CD8-positive, alpha-beta memory T cell (primary cell): ENCODE results near the gene ARID1B. TPM values are rescaled to one million over a fixed set of nuclear protein-coding genes. Genes with fewer than 3 reads are reported as not detected.

Experiments
- CTCF ChIA-PET: fragments of 350-600 bp; sonication (Branson Sonifier 250); formaldehyde crosslinking; loops from one replicate; lab custom pipeline; 2021; ENCODE audit warnings: antibody characterized with exemption; lab: Charles Lee
- POLR2A ChIA-PET: fragments of 350-600 bp; sonication (Branson Sonifier 250); formaldehyde crosslinking; loops from one replicate; lab custom pipeline; 2021; ENCODE audit warnings: antibody characterized with exemption; lab: Charles Lee
- DNase-seq, 5 donors: peaks; one replicate each; pipeline versions ENCODE4 v3.0.0 to v3.0.0-alpha.2; 2020 to 2022; ENCODE audit warnings: mixed read lengths in 1 of 5
- H3K27ac ChIP-seq: one replicate; pipeline ENCODE4 v1.7.0; 2013; ENCODE audit warnings: low read depth, mild to moderate bottlenecking, low read length, moderate library complexity
- H3K27me3 ChIP-seq: 2 replicates; pipeline ENCODE4 v1.7.0; 2013; ENCODE audit warnings: low read length, mild to moderate bottlenecking; ENCODE audit not compliant: insufficient read depth, poor library complexity, severe bottlenecking
- H3K36me3 ChIP-seq: 2 replicates; pipeline ENCODE4 v1.7.0; 2013; ENCODE audit warnings: mild to moderate bottlenecking, low read length, moderate library complexity; ENCODE audit not compliant: insufficient read depth
- H3K4me1 ChIP-seq: 2 replicates; pipeline ENCODE4 v1.7.0; 2013; ENCODE audit warnings: mild to moderate bottlenecking, low read length, moderate library complexity; ENCODE audit not compliant: insufficient read depth
- H3K4me3 ChIP-seq: 2 replicates; pipeline ENCODE4 v1.7.0; 2013; ENCODE audit warnings: mild to moderate bottlenecking, low read length
- H3K9me3 ChIP-seq: 2 replicates; pipeline ENCODE4 v1.7.0; 2013; ENCODE audit warnings: mild to moderate bottlenecking, low read length
- H3K27ac Mint-ChIP-seq, 8 donors: one replicate each; pipeline ENCODE4 v1.8.0; 2020 to 2021; ENCODE audit warnings: mixed read lengths in 8 of 8, mild to moderate bottlenecking in 6 of 8, inconsistent platforms in 3 of 8, moderate library complexity in 3 of 8
- H3K27me3 Mint-ChIP-seq, 2 donors: one replicate each; pipeline ENCODE4 v1.8.0; 2020 to 2021; ENCODE audit warnings: mixed read lengths in 2 of 2, mild to moderate bottlenecking in 1 of 2, moderate library complexity in 1 of 2
- H3K36me3 Mint-ChIP-seq, 3 donors: one replicate each; pipeline ENCODE4 v1.8.0; 2020 to 2021; ENCODE audit warnings: mixed read lengths in 3 of 3, inconsistent platforms in 1 of 3, mild to moderate bottlenecking in 1 of 3
- H3K4me1 Mint-ChIP-seq, 3 donors: one replicate each; pipeline ENCODE4 v1.8.0; 2020 to 2021; ENCODE audit warnings: mixed read lengths in 3 of 3, inconsistent platforms in 1 of 3, mild to moderate bottlenecking in 1 of 3
- H3K4me3 Mint-ChIP-seq, 7 donors: one replicate each; pipeline ENCODE4 v1.8.0; 2020 to 2021; ENCODE audit warnings: mixed read lengths in 7 of 7, mild to moderate bottlenecking in 6 of 7, moderate library complexity in 4 of 7, inconsistent platforms in 2 of 7
- H3K9me3 Mint-ChIP-seq, 5 donors: one replicate each; pipeline ENCODE4 v1.8.0; 2020 to 2022; ENCODE audit warnings: mixed read lengths in 5 of 5, mild to moderate bottlenecking in 3 of 5, moderate library complexity in 2 of 5, inconsistent platforms in 1 of 5
- polyA plus RNA-seq: library from polyadenylated mRNA; unstranded; fragments of 300-500 nt; fragmentation: Illumina TruSeq; gene quantifications from one replicate; pipeline ENCODE4 v1.2.3, GENCODE V29; 2021
- total RNA-seq, 2 experiments: library from RNA; stranded (reverse); gene quantifications; one replicate each; pipeline ENCODE4 v1.2.3, GENCODE V29; 2021

Gene ARID1B
- total and polyA plus RNA-seq, 3 experiments from 2014 or later: 19.1 to 57.9 (median 53.0) TPM

DNA sequence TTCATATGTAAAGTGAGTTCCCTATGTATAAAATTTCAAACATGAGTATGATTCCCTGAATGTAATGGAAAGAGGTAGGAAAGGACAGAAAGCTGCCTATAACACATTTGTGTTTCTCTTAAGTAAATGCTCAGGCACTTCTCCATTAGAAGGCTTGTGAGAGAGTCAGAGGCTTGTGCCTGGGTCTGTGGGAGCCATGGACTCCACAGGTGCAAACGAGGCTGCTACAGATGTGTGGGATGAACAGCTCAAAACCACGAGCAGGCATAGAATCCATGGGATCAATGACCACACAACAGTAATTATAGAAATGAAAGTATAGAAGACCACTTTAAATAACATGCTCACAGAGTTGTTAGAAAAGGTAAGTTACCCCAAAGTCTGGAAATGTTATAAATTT is 134.4 kb downstream of the ARID1B start:
- peak overlapping the region in 1 of 7 donors; percentile 3 for H3K4me3 Mint-ChIP-seq
- H3K4me3 ChIP-seq: no peak overlapping the region
- POLR2A ChIA-PET: no interaction called here
- peaks cover 70 to 84% (median 83%) of the 10 kb centered on the region in 3 donors for H3K4me1 Mint-ChIP-seq
- no peaks in the 10 kb centered on the region for H3K27me3 ChIP-seq
- no peaks in the 10 kb centered on the region for H3K36me3 ChIP-seq
- H3K9me3 Mint-ChIP-seq: no peaks in the 10 kb centered on the region
- H3K9me3 ChIP-seq: no peaks in the 10 kb centered on the region
- H3K36me3 Mint-ChIP-seq: peaks cover 0 to 21% (median 12%) of the 10 kb centered on the region in 3 donors
- no peaks in the 10 kb centered on the region for H3K27me3 Mint-ChIP-seq
- CTCF ChIA-PET: no interaction called here
- H3K4me1 ChIP-seq: peaks cover 32% of the 10 kb centered on the region
- no peak overlapping the region for H3K27ac ChIP-seq
- H3K27ac Mint-ChIP-seq: peak overlapping the region in 3 of 8 donors; percentile 13 to 76 (median 56)
- no peak for DNase-seq

DNA sequence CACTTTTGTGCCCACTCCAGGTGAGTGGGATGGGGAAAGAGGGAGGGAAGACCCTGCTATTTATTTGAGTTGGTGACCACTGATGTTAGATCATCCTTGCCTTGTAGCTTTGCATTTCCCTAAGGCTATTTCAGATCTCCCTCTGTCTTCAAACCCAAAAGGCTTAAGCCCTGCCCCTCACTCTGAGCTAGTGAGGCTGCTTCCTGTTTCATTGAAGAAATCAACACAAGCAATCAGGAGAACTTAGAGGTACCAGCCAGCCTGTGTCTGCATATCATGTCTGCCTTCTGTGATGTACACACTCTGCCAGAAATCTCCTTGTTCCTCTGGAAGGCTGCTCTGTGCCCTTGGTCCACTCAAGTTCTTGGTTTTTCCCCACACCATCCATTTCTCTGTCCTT is 135.3 kb downstream of the ARID1B start:
- Mint-ChIP-seq H3K4me3 (peak overlapping the region in 1 of 7 donors; percentile 21), H3K9me3 (no peaks in the 10 kb centered on the region), H3K36me3 (peaks cover 0 to 20% (median 14%) of the 10 kb centered on the region in 3 donors), H3K27ac (peak overlapping the region in 6 of 8 donors; percentile 39 to 93 (median 52)), H3K27me3 (no peaks in the 10 kb centered on the region), H3K4me1 (peaks cover 70 to 85% (median 81%) of the 10 kb centered on the region in 3 donors)
- Histone ChIP-seq H3K27me3 (no peaks in the 10 kb centered on the region), H3K4me1 (peaks cover 32% of the 10 kb centered on the region), H3K36me3 (no peaks in the 10 kb centered on the region), H3K9me3 (no peaks in the 10 kb centered on the region), H3K4me3 (no peak overlapping the region), H3K27ac (no peak overlapping the region)
- DNase-seq: peak in 1 of 5 donors; percentile 9
- ChIA-PET CTCF (no interaction called here), POLR2A (no interaction called here)

DNA sequence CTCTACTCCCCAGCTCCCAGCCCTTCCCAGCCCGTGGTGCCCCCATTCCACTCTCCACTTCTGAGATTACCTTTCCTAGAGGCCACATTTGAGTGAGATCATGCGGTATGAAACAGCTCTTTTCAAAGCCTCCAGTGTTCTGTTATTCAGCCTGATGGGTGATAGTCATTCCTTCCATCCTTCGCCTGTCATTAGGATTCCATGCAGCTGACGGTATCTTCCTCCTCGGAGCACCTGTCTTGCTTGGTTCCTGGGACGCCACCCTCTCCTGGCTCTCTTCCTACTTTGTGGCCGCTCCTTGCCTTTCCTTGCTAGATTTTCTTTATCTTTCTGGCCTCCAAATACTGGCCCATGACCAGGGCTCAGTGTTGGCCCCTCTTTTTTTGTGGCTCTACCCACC is 137.0 kb downstream of the ARID1B start:
- Mint-ChIP-seq H3K27me3 (no peaks in the 10 kb centered on the region), H3K27ac (peak overlapping the region in 3 of 8 donors; percentile 17 to 42 (median 18)), H3K4me1 (peaks cover 69 to 85% (median 84%) of the 10 kb centered on the region in 3 donors), H3K36me3 (peaks cover 0 to 20% (median 14%) of the 10 kb centered on the region in 3 donors), H3K4me3 (peak overlapping the region in 1 of 7 donors; percentile 67), H3K9me3 (no peaks in the 10 kb centered on the region)
- H3K4me1 ChIP-seq: peaks cover 33% of the 10 kb centered on the region
- H3K9me3 ChIP-seq: no peaks in the 10 kb centered on the region
- no peak overlapping the region for H3K27ac ChIP-seq
- ChIA-PET POLR2A (no interaction called here), CTCF (no interaction called here)
- DNase-seq: no peak
- H3K27me3 ChIP-seq: no peaks in the 10 kb centered on the region
- no peak overlapping the region for H3K4me3 ChIP-seq
- H3K36me3 ChIP-seq: no peaks in the 10 kb centered on the region

DNA sequence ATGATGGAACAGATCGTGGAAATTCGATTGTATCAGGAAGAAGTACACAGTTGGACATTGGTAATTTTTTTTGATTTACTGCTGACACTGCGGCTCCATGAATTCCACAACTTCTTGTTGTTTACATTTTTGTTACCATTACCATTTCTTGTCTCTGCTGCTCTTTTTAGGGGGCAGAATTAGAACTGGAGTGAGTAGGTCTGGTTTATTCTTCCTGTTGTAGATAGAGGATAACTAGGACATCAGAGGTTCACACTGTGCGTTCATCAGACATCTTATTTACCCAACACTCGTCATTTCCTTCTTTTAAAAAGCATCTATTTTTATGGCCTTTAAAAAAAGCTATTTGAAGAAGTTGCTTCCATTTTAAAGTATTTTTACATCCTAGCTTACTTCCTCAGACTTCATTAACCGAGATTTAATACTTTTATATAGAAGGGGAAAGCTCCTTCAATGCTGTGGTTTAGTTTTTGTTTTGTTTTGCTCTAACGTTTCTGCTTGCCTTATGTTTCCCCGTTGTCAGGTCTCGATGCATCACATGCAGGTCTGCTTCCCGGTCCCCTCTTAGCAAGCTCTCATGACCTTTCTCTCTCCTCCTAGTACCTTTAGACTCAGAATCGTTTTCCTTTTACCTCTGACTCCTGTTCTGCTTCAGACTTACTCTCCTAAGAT is 139.1 kb downstream of the ARID1B start:
- ChIA-PET POLR2A (no interaction called here), CTCF (no interaction called here)
- Histone ChIP-seq H3K9me3 (no peaks in the 10 kb centered on the region), H3K4me1 (peaks cover 20% of the 10 kb centered on the region), H3K4me3 (no peak overlapping the region), H3K27me3 (no peaks in the 10 kb centered on the region), H3K36me3 (no peaks in the 10 kb centered on the region), H3K27ac (no peak overlapping the region)
- Mint-ChIP-seq H3K36me3 (peaks cover 0 to 18% (median 15%) of the 10 kb centered on the region in 3 donors), H3K4me1 (peaks cover 65 to 82% (median 82%) of the 10 kb centered on the region in 3 donors), H3K4me3 (peak overlapping the region in 4 of 7 donors; percentile 4 to 42 (median 38)), H3K9me3 (no peaks in the 10 kb centered on the region), H3K27me3 (no peaks in the 10 kb centered on the region), H3K27ac (peak overlapping the region in 7 of 8 donors; percentile 55 to 92 (median 89))
- no peak for DNase-seq

DNA sequence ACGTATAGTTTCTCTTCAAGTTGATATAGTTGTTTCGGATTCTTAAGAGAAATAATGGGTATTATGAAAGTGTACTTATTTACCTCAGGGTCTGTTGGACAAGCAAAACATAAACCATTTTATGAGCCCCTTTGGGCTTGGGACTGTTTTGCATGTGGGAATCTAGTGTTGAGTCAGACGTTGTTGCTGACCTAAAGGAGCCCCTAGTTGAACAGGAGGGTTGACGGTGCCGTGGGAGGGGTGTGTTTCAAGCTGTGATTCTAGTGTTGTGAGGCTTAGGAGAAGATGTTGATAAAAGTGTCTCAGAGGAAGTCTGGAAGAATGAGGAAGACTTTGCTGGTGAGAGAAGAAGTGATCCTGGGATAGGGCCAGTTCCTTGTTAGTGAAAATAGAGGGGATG is 140.0 kb downstream of the ARID1B start:
- Mint-ChIP-seq H3K36me3 (peaks cover 0 to 20% (median 16%) of the 10 kb centered on the region in 3 donors), H3K27ac (peak overlapping the region in 6 of 8 donors; percentile 6 to 79 (median 20)), H3K4me1 (peaks cover 60 to 81% (median 79%) of the 10 kb centered on the region in 3 donors), H3K9me3 (no peaks in the 10 kb centered on the region), H3K4me3 (peak overlapping the region in 3 of 7 donors; percentile 5 to 12 (median 6)), H3K27me3 (no peaks in the 10 kb centered on the region)
- H3K27ac ChIP-seq: no peak overlapping the region
- ChIA-PET CTCF (no interaction called here), POLR2A (no interaction called here)
- H3K4me3 ChIP-seq: no peak overlapping the region
- no peak for DNase-seq
- H3K27me3 ChIP-seq: no peaks in the 10 kb centered on the region
- peaks cover 13% of the 10 kb centered on the region for H3K4me1 ChIP-seq
- no peaks in the 10 kb centered on the region for H3K36me3 ChIP-seq
- no peaks in the 10 kb centered on the region for H3K9me3 ChIP-seq

DNA sequence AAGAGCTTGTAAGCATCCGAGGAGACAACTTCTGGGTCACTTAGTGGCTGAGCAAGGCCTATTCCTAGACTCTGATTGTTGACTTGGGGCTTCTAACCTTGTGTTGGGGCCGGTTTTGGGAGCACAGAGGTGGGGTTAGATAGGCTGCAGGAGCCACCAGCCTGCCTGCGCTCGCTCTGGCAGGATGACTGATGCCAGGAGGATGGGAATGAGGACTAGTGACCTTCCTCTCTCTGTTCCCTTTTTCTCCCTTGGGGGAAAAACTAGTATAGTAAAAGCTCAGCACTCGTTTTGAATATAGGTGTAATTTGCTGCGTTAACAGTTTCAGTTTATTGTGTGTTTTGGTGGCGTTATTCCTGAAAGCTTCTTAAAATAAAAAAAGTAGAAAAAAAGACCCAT is 141.5 kb downstream of the ARID1B start:
- ChIA-PET POLR2A (no interaction called here), CTCF (interaction anchor here (1.3 kb wide), 1 partner anchor 21 kb away, joined by 3 read pairs; no protein-coding TSS in a partner anchor)
- peaks cover 0 to 17% (median 13%) of the 10 kb centered on the region in 3 donors for H3K36me3 Mint-ChIP-seq
- Histone ChIP-seq H3K9me3 (no peaks in the 10 kb centered on the region), H3K27me3 (no peaks in the 10 kb centered on the region), H3K36me3 (no peaks in the 10 kb centered on the region), H3K27ac (no peak overlapping the region), H3K4me3 (no peak overlapping the region), H3K4me1 (peaks cover 5% of the 10 kb centered on the region)
- H3K4me1 Mint-ChIP-seq: peaks cover 56 to 83% (median 73%) of the 10 kb centered on the region in 3 donors
- H3K27ac Mint-ChIP-seq: peak overlapping the region in 3 of 8 donors; percentile 7 to 61 (median 10)
- H3K9me3 Mint-ChIP-seq: no peaks in the 10 kb centered on the region
- no peak overlapping the region for H3K4me3 Mint-ChIP-seq
- no peak for DNase-seq
- no peaks in the 10 kb centered on the region for H3K27me3 Mint-ChIP-seq

DNA sequence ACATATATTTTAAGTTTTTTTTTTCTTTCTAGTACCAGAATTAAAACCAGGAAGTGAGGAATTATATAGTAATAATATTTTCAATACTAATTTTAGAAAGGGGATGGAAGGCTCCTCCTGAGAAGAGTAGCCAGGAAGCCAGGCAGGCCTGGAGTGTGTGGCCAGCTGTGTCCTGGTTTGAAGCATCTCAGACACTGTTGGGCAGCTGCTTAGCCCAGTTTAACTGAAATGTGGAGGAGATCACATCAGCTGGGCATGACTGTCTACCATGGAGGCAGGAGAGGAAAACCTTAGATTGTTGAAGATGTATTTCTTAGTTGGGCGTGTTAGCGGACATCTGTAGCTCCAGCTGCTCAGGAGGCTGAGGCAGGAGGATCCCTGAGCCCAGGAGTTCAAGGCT is 142.2 kb downstream of the ARID1B start:
- H3K4me1 ChIP-seq: peaks cover 5% of the 10 kb centered on the region
- H3K9me3 Mint-ChIP-seq: no peaks in the 10 kb centered on the region
- DNase-seq: no peak
- H3K4me3 ChIP-seq: no peak overlapping the region
- no peaks in the 10 kb centered on the region for H3K36me3 ChIP-seq
- peak overlapping the region in 1 of 7 donors; percentile 80 for H3K4me3 Mint-ChIP-seq
- peaks cover 56 to 85% (median 75%) of the 10 kb centered on the region in 3 donors for H3K4me1 Mint-ChIP-seq
- peak overlapping the region in 1 of 8 donors; percentile 68 for H3K27ac Mint-ChIP-seq
- no peaks in the 10 kb centered on the region for H3K27me3 ChIP-seq
- ChIA-PET CTCF (interaction anchor here (1.3 kb wide), 1 partner anchor 20 kb away, joined by 3 read pairs; no protein-coding TSS in a partner anchor), POLR2A (no interaction called here)
- H3K36me3 Mint-ChIP-seq: peaks cover 0 to 14% (median 10%) of the 10 kb centered on the region in 3 donors
- H3K9me3 ChIP-seq: no peaks in the 10 kb centered on the region
- no peak overlapping the region for H3K27ac ChIP-seq
- H3K27me3 Mint-ChIP-seq: no peaks in the 10 kb centered on the region

DNA sequence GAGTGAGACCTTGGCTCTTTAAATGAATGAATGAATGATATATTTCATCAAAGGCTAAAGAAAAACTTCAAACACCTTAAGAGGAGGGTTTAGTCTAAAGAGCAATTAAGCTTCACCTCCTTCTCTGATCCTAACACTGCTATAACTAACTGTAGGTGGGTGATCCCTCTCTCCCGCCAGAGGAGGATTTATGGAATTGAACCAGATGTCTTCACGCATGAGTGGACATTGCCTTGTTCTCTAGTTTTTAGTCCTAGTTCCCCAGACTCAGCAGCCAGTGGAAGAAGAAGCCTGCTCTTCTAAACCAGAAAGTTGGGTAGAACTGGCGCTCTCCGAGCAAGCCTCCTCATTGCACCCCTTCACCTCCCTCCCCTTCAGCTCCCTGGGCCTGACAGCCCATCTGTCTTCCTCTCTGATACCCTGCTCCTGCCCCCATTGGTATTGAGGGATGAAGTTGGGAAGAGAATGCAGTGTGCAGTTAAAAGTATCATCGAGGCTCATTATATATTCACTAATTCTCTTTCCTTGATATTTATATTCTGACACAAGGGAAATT is 142.7 kb downstream of the ARID1B start:
- Histone ChIP-seq H3K4me1 (peaks cover 5% of the 10 kb centered on the region), H3K27ac (no peak overlapping the region), H3K27me3 (no peaks in the 10 kb centered on the region), H3K4me3 (no peak overlapping the region), H3K36me3 (no peaks in the 10 kb centered on the region), H3K9me3 (no peaks in the 10 kb centered on the region)
- ChIA-PET CTCF (interaction anchor here (1.3 kb wide), 1 partner anchor 20 kb away, joined by 3 read pairs; no protein-coding TSS in a partner anchor), POLR2A (no interaction called here)
- H3K27me3 Mint-ChIP-seq: peaks cover 0 to under 1% of the 10 kb centered on the region in 2 donors
- H3K4me3 Mint-ChIP-seq: peak overlapping the region in 1 of 7 donors; percentile 80
- H3K27ac Mint-ChIP-seq: peak overlapping the region in 1 of 8 donors; percentile 19
- no peaks in the 10 kb centered on the region for H3K9me3 Mint-ChIP-seq
- peaks cover 0 to 11% (median 5%) of the 10 kb centered on the region in 3 donors for H3K36me3 Mint-ChIP-seq
- DNase-seq: no peak
- H3K4me1 Mint-ChIP-seq: peaks cover 56 to 85% (median 74%) of the 10 kb centered on the region in 3 donors
